Cardiac muscle cell (in vitro differentiated cells and primary cell): ENCODE measurements around the gene SERPINE1. TPM values are rescaled to one million over a fixed set of nuclear protein-coding genes. Genes with fewer than 3 reads are reported as not detected.

Experiments used
- DNase-seq, 2 donors: peaks; one replicate each; pipeline versions ENCODE4 v3.0.0 to v3.0.0-alpha.2; 2010 to 2017; ENCODE audit warnings: low read depth in 1 of 2, low spot score in 1 of 2
- H3K27ac ChIP-seq: fragments of 200-600 bp; sonication (generic); 2 replicates; pipeline ENCODE4 v1.5.1; 2016
- H3K27me3 ChIP-seq: fragments of 200-600 bp; sonication (generic); 2 replicates; pipeline ENCODE4 v1.6.0; 2016; ENCODE audit warnings: control low read depth
- H3K36me3 ChIP-seq: fragments of 200-600 bp; sonication (generic); 2 replicates; pipeline ENCODE4 v1.5.1; 2016; ENCODE audit warnings: control low read depth
- H3K4me1 ChIP-seq: fragments of 200-600 bp; sonication (generic); 2 replicates; pipeline ENCODE4 v1.8.1; 2017; ENCODE audit warnings: low read depth, mild to moderate bottlenecking, mixed run types
- H3K4me3 ChIP-seq: fragments of 200-600 bp; sonication (generic); 2 replicates; pipeline ENCODE4 v1.5.1; 2016; ENCODE audit warnings: mild to moderate bottlenecking
- H3K9me3 ChIP-seq: fragments of 200-600 bp; sonication (generic); 2 replicates; pipeline ENCODE4 v1.5.1; 2017; ENCODE audit warnings: low read depth, mild to moderate bottlenecking, control low read depth
- CTCF ChIP-seq: IDR thresholded peaks from 2 replicates; pipeline ENCODE4 v1.5.1; 2012; ENCODE audit warnings: low read depth, mild to moderate bottlenecking, low read length
- polyA plus RNA-seq: library from polyadenylated mRNA; unstranded; fragments of >200 nt; fragmentation: Nextera tagmentation; extraction: Ambion mirVana; gene quantifications from 2 replicates; pipeline ENCODE4 v1.2.1, GENCODE V29; 2016
- total RNA-seq: library from RNA; depleted of rRNA; stranded (reverse); fragments of >200 nt; gene quantifications from 2 replicates; pipeline ENCODE4 v1.2.3, GENCODE V29; 2016

The SERPINE1 gene
- 1.1 and 1.6 TPM in 2 replicates for total RNA-seq
- polyA plus RNA-seq: 1.9 and 5.7 TPM in 2 replicates

- H3K4me1 ChIP-seq: peaks cover 26% of the 10 kb centered on the region
- H3K27ac ChIP-seq: peak within 1 kb of the TSS; percentile 21
- no peaks in the 10 kb centered on the region for H3K27me3 ChIP-seq
- H3K36me3 ChIP-seq: no peaks in the 10 kb centered on the region
- H3K9me3 ChIP-seq: no peaks in the 10 kb centered on the region
- TF ChIP-seq CTCF: peak; percentile 30
- DNase-seq: peak; percentile 69 to 100
- H3K4me3 ChIP-seq: no peak within 1 kb of the TSS
Measured at GRCh38 chr7:101126651-101127459, at the start of gene SERPINE1. Gene SERPINE1 (plus strand): TSS chr7:101127104. CDS start chr7:101128394, 1,290 bp downstream.

GRCh38 chr7:101077303-101078086, 49.4 kb upstream of the SERPINE1 start:
- Histone ChIP-seq H3K4me3 (no peak overlapping the region), H3K9me3 (no peaks in the 10 kb centered on the region), H3K4me1 (no peaks in the 10 kb centered on the region), H3K27me3 (peaks cover 6% of the 10 kb centered on the region), H3K36me3 (no peaks in the 10 kb centered on the region), H3K27ac (no peak overlapping the region)
- peak; percentile 98 for TF ChIP-seq CTCF
- peak; percentile 76 to 83 for DNase-seq

- Histone ChIP-seq H3K27ac (no peak overlapping the region), H3K36me3 (no peaks in the 10 kb centered on the region), H3K4me1 (no peaks in the 10 kb centered on the region), H3K9me3 (no peaks in the 10 kb centered on the region), H3K27me3 (peaks cover 2% of the 10 kb centered on the region), H3K4me3 (no peak overlapping the region)
- DNase-seq: no peak
- no peak for TF ChIP-seq CTCF
Measured at GRCh38 chr7:101081432-101081831, 45.5 kb upstream of the SERPINE1 start.

- DNase-seq: no peak
- TF ChIP-seq CTCF: no peak
Measured at GRCh38 chr7:101084865-101085161, 42.1 kb upstream of the SERPINE1 start.

GRCh38 chr7:101085162-101085964, 41.5 kb upstream of the SERPINE1 start, which contains the start of gene TRIM56:
Gene TRIM56 (plus strand): TSS chr7:101085481. CDS start chr7:101087313, 1,832 bp downstream.
- no peak for TF ChIP-seq CTCF
- Histone ChIP-seq H3K27ac (peak within 1 kb of the TSS; percentile 89), H3K27me3 (peaks cover 2% of the 10 kb centered on the region), H3K9me3 (no peaks in the 10 kb centered on the region), H3K36me3 (no peaks in the 10 kb centered on the region), H3K4me3 (peak within 1 kb of the TSS; percentile 64), H3K4me1 (no peaks in the 10 kb centered on the region)
- DNase-seq: peak; percentile 81 to 89

More at GRCh38 chr7:101084865-101085161, 42.1 kb upstream of the SERPINE1 start:
- no peaks in the 10 kb centered on the region for H3K9me3 ChIP-seq
- H3K27ac ChIP-seq: peak overlapping the region; percentile 89
- H3K4me3 ChIP-seq: peak overlapping the region; percentile 64
- H3K36me3 ChIP-seq: no peaks in the 10 kb centered on the region
- peaks cover 2% of the 10 kb centered on the region for H3K27me3 ChIP-seq
- H3K4me1 ChIP-seq: no peaks in the 10 kb centered on the region
